VCaP (cell line): ENCODE results near the gene RAB10.

Experiments used
- H3K27ac ChIP-seq: fragments of 450-650 bp; 2 replicates; pipeline ENCODE4 v1.5.1; 2017
- TF ChIP-seq, protein P1 (sequence below): fragments of 450-650 bp; conservative IDR thresholded peaks from 2 replicates; pipeline ENCODE4 v1.5.1; 2017; ENCODE audit warnings: mild to moderate bottlenecking, moderate library complexity

Gene RAB10

DNA sequence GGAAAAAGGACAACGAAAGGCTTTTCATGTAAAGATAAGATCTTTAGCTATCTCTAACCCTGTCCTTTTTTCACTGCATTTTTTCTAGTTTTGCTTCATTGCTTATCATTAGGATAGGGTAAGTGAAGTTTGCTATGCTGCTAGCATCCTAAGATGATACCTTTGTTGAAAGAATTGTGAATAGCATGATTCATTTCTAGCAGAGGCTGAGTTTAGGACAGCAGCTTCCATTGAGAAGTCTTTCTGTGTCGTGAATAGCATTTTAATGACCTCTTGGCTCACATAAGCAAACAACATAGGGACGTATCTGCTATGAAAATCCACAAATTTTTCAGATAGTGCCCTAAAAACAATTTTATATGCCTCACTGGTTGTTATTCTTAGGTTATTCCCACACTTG, 102.6 kb downstream of the RAB10 start:
- no peak overlapping the region for H3K27ac ChIP-seq

DNA sequence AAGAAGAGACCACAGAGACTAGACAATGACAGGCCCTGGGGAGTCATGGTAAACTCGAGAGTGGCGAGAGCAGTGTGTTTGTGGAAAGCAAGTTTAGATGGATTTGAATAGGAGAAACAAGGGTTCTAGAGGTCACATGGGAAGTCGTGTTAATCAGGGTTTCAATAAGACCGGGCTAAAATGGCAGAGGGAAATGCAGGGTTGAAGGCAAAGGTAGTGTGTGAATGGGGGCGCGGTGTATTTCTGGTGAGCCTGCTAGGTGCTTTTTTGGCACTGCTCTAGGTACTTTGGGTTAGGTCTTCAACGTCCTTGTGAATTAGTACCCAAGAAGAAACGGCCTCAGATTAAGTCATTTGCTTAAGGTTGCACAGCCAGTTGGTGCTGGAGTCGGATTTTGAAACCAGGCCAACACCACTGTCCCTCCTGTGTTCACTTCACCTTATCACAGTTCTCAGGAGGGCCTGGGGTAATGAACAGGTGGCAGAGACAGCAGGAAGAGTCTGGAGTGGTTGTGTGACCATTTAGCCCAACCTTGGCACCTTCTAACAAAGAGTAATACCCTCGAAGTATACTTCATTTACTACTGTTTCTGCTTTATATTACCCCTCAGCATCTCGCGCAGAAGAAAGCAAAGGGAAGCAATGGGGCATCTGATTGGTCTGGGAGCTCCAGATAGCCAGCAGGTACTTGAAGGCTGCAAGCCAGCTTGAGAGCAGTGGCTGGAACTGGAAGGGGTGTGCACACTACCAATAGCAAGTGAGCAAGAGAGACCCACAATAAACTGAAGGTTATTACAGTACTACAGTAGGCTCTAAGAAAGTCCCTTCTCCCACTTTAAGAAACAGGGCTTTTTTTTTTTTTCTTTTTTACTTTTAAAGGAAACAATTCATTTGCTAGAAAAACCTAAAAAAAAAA, 105.6 kb downstream of the RAB10 start:
- peak overlapping the region; percentile 23; the same call in 1 of the 2 replicates for H3K27ac ChIP-seq
- TF ChIP-seq, protein P1, sequence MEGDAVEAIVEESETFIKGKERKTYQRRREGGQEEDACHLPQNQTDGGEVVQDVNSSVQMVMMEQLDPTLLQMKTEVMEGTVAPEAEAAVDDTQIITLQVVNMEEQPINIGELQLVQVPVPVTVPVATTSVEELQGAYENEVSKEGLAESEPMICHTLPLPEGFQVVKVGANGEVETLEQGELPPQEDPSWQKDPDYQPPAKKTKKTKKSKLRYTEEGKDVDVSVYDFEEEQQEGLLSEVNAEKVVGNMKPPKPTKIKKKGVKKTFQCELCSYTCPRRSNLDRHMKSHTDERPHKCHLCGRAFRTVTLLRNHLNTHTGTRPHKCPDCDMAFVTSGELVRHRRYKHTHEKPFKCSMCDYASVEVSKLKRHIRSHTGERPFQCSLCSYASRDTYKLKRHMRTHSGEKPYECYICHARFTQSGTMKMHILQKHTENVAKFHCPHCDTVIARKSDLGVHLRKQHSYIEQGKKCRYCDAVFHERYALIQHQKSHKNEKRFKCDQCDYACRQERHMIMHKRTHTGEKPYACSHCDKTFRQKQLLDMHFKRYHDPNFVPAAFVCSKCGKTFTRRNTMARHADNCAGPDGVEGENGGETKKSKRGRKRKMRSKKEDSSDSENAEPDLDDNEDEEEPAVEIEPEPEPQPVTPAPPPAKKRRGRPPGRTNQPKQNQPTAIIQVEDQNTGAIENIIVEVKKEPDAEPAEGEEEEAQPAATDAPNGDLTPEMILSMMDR = no peak

More for the DNA sequence above, 102.6 kb downstream of the RAB10 start:
- TF ChIP-seq, protein P1 = no peak

DNA sequence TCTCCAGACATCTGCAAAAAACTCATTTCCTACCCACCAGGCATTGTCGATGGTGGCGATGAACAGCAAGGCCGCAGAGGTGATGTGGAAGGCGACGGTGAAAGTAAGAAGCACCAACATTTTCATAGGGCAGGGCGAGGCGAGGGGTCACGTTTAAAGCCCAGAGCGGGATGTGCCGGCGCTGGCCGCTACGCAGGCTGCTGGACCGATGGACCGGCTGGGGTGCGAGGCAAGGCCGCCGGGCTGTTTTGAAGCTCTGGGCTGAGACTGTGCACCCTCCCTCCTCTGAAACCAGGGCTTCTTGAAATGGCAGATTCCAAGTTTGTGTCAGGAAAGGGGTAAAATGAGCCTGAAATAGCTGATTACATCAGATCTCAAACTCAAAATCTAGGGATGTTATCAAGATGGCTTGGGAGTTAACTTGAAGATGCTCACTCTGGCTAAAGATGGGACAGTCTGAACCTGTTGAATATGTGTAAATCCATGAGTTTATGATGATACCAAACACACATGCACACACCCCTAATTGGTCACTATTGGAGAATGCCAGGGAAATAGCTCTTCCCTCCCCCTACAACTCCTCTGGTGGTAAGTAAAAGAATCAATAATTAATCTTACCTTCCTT, 107.4 kb downstream of the RAB10 start:
- TF ChIP-seq, protein P1 = no peak
- H3K27ac ChIP-seq = no peak overlapping the region

DNA sequence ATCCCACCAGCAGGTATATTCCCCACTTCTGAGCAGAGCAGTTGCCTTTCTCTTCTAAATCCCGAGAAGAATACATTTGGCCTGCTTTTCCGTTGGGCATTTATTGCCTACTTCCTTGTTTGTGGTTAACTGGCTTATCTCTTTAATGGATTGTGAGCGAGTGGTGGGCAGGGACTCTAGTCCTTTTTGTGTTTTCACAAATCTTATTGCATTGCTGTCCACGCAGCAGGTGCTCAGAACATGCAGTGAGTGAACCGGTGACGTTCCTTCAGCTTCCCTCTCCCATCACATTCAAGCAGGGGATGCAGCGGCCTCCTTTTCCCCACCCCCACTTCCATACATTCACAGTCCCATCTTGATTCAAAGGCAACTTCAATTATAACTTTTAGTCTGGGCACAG, 110.1 kb downstream of the RAB10 start:
- H3K27ac ChIP-seq = peak overlapping the region; percentile 50
- TF ChIP-seq, protein P1 = no peak

DNA sequence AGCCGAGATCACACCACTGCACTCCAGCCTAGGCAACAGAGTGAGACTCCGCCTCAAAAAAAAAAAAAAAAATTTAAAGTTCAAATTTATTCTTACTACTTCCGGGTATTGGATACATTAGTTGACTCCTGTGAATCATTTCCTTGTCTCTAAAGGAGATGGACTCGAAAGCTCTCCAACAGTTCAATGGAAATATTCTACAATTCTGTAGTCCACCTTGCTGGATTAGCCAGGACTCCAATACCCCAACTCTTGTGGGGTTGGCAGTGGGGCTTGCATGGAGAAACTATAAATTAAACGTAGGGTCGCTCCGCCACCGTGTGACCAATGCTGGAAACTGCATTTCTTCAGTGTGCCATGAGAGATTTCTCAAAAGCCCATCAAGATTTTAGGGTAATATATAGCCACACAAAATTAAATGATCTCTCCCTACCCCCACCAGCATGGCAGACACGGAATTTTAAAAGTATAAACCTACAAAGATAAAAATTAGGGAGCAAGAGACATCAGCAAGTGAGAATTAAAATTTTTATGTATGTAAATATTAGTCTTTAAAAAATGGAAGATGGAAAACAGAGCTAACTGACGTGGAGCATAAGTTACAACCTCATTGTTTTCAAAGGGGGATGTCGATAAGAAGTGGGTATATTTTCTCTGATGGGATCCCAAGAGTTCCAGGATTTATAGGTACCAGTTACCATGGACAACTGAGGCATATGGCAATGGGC, 111.2 kb downstream of the RAB10 start:
- TF ChIP-seq, protein P1 = peak; percentile 83
- peak overlapping the region; percentile 50 for H3K27ac ChIP-seq

DNA sequence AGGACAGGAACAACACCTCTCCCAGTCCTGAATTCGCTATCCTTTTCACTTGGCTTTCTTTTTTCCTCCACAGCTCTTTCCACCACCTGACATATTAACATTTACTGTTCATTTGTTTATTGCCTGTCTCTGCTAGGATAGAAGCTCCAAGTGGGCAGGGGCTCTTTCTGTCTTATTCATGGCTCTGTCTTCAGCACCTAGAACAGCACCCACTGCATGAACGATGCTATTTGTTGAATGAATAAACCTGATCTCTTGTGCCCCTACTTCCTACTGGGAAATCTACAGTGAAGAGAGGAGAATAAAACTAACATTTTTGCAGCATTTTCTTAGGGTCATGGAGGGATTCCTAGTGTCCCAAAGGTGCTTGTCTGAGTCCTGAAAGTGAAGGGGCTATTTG, 114.6 kb downstream of the RAB10 start:
- TF ChIP-seq, protein P1 = no peak
- H3K27ac ChIP-seq = no peak overlapping the region

DNA sequence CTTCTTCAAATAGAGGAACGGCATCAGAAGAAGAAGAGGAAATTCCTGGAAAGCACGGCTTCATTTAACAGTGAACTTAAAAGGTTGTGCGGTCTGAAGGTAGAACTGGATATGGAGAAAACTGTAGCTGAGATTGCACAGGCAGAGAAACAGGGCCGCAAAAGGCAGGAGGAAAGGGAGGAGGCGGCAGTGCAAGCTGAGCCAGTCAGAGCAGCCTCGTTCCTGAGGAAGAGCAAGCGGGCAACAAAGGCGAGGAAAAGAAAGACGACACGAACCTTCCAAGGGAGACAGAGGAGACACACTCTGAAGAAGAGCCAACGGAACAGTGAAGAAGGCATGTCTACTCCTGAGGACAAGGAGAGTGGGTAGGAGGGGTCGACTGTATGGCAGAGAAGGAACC, 116.4 kb downstream of the RAB10 start:
- TF ChIP-seq, protein P1 = no peak
- H3K27ac ChIP-seq = no peak overlapping the region
